Measurements from ENCODE around the gene DEAF1.

DNA sequence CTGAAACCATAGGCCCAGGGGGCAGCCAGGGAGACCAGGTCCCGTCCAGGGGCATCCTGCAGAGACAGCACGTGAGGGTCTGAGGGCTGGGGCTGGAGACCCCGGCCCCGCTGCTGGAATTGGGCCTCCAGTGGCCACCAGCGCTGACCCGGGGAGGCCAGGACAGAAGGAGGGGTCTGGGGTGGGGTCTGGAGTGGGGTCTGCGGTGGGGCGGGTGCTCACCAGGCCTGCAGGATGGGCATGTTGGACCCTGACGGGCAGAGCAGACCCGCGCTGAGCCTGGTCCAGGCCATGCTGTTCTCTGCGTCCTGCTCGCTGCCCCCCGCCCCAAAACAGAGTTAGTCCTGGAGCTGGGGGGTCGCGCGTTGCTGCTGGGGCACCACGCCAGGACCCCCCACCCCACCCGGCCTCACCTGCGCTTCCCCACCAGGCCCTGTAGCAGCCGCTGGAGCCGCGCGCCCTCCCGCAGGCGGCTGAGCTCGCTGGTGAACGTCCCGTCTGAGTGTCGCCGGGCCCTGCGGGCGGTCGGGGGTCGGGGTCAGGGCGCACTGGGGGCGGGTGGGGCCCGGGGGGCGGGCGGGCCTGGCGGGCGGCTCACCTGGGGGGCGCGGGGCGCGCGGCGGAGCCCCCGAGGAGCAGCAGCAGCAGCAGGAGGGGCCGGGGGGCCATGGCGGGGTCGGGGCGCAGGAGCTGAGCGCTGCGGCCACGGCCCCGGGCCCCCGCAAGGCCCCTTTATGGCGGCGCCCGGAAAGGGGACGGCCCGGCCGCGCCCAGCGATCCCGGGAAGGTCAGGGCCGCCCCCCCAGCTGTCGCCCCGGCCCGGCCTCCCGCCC, 68.3 kb downstream of the DEAF1 start, which contains the start of gene SCT:
- TF ChIP-seq, protein P1, sequence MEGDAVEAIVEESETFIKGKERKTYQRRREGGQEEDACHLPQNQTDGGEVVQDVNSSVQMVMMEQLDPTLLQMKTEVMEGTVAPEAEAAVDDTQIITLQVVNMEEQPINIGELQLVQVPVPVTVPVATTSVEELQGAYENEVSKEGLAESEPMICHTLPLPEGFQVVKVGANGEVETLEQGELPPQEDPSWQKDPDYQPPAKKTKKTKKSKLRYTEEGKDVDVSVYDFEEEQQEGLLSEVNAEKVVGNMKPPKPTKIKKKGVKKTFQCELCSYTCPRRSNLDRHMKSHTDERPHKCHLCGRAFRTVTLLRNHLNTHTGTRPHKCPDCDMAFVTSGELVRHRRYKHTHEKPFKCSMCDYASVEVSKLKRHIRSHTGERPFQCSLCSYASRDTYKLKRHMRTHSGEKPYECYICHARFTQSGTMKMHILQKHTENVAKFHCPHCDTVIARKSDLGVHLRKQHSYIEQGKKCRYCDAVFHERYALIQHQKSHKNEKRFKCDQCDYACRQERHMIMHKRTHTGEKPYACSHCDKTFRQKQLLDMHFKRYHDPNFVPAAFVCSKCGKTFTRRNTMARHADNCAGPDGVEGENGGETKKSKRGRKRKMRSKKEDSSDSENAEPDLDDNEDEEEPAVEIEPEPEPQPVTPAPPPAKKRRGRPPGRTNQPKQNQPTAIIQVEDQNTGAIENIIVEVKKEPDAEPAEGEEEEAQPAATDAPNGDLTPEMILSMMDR (optimal IDR thresholded peaks at IDR 0.05 in 1 of 3, IDR thresholded peaks at IDR 0.05 in 1 of 3, conservative IDR thresholded peaks at IDR 0.05 in 1 of 3; ENCODE audit: extremely low read depth in 1 of 3, insufficient read depth in 2 of 3, low read length in 3 of 3): no peak
- no peak for TF ChIP-seq EZH2 (IDR thresholded peaks at IDR 0.05; ENCODE audit: low read length)

Data from keratinocyte (primary cell).